GM12878 (cell line): Measurements from ENCODE around the gene DNAJC11. TPM values are rescaled to one million over a fixed set of nuclear protein-coding genes. Genes with fewer than 3 reads are reported as not detected.

Experiments
- ATAC-seq: fragments of 200-7000 bp; cut with Tn5 transposase; 3 replicates; pipeline ENCODE4 v1.9.1; 2020; ENCODE audit warnings: mild to moderate bottlenecking, moderate library complexity
- BruUV-seq: library from RNA; stranded (reverse); fragments of 400-500 nt; replicated peaks from 2 replicates; lab custom pipeline; 2021; lab: Mats Ljungman, UMichigan
- CTCF ChIA-PET: fragments of 300-600 bp; sonication (Branson Sonifier 250); formaldehyde crosslinking; extraction: SDS; loops from one replicate; lab custom pipeline; 2021; ENCODE audit warnings: inconsistent platforms; lab: Yijun Ruan, JAX
- POLR2A ChIA-PET: fragments of 350-600 bp; formaldehyde crosslinking; extraction: SDS; loops from one replicate; lab custom pipeline; 2021; ENCODE audit warnings: inconsistent platforms; lab: Charles Lee
- RAD21 ChIA-PET: fragments of 300-600 bp; sonication (Branson Sonifier 250); formaldehyde crosslinking; loops from one replicate; lab custom pipeline; 2023; ENCODE audit warnings: antibody characterized with exemption; ENCODE audit not compliant: unreplicated experiment; lab: Charles Lee
- SMC1A ChIA-PET: fragments of 300-600 bp; sonication (Branson Sonifier 250); formaldehyde crosslinking; loops from one replicate; lab custom pipeline; 2023; ENCODE audit not compliant: unreplicated experiment, uncharacterized antibody; lab: Charles Lee
- DNase-seq: peaks from one replicate; pipeline ENCODE4 v3.0.0-alpha.2; 2011; ENCODE audit warnings: low read depth, low spot score
- FAIRE-seq: peaks from 3 replicates; lab custom pipeline; 2011; peaks lifted over from hg19 to GRCh38; lab: Jason Lieb, UNC
- H2AFZ ChIP-seq: 2 replicates; pipeline ENCODE4 v1.6.0; 2011; ENCODE audit warnings: low read depth, low read length, control low read depth; ENCODE audit not compliant: control insufficient read depth
- H3K27ac ChIP-seq: 2 replicates; pipeline ENCODE4 v1.5.1; 2011; ENCODE audit warnings: control low read depth; ENCODE audit not compliant: control insufficient read depth, insufficient read depth
- H3K27me3 ChIP-seq, 2 experiments: replicated peaks in 1 of 2; 2 replicates each; pipeline versions ENCODE4 v1.6.0 to v1.6.1; 2011; ENCODE audit warnings: low read length in 1 of 2; ENCODE audit not compliant: control insufficient read depth in 2 of 2, insufficient read depth in 2 of 2
- H3K36me3 ChIP-seq, 2 experiments: 2 replicates each; pipeline ENCODE4 v1.5.1; 2011; ENCODE audit warnings: low read length in 1 of 2; ENCODE audit not compliant: control insufficient read depth in 2 of 2, insufficient read depth in 2 of 2
- H3K4me1 ChIP-seq: 2 replicates; pipeline ENCODE4 v1.6.1; 2011; ENCODE audit warnings: mild to moderate bottlenecking, low read length, moderate library complexity, mixed read lengths; ENCODE audit not compliant: control insufficient read depth, insufficient read depth
- H3K4me2 ChIP-seq: 2 replicates; pipeline ENCODE4 v1.6.0; 2011; ENCODE audit warnings: control low read depth; ENCODE audit not compliant: control insufficient read depth, insufficient read depth
- H3K4me3 ChIP-seq: fragments of 200-600 bp; sonication (generic); 2 replicates; pipeline ENCODE4 v1.5.1; 2016
- H3K79me2 ChIP-seq: 2 replicates; pipeline ENCODE4 v1.6.0; 2011; ENCODE audit warnings: low read length; ENCODE audit not compliant: control insufficient read depth, insufficient read depth
- H3K9ac ChIP-seq: 2 replicates; pipeline ENCODE4 v1.8.0; 2011; ENCODE audit warnings: low read length, control low read depth, mixed read lengths; ENCODE audit not compliant: control insufficient read depth, insufficient read depth
- H3K9me3 ChIP-seq: replicated peaks from 3 replicates; pipeline ENCODE4 v1.5.1; 2011; ENCODE audit warnings: mild to moderate bottlenecking, low read length; ENCODE audit not compliant: control insufficient read depth, insufficient read depth
- H4K20me1 ChIP-seq: 2 replicates; pipeline ENCODE4 v1.6.0; 2011; ENCODE audit not compliant: control insufficient read depth, insufficient read depth
- BCL3 ChIP-seq: IDR thresholded peaks from 2 replicates; pipeline ENCODE4 v1.6.1; 2011; ENCODE audit warnings: borderline replicate concordance, low read depth, mild to moderate bottlenecking, moderate library complexity, low read length; ENCODE audit not compliant: insufficient read depth, poor library complexity, severe bottlenecking
- BCLAF1 ChIP-seq: fragments of 450-650 bp; IDR thresholded peaks from 2 replicates; pipeline ENCODE4 v1.6.1; 2017; ENCODE audit warnings: antibody characterized with exemption, mild to moderate bottlenecking, moderate library complexity
- CHD1 ChIP-seq: IDR thresholded peaks from 2 replicates; pipeline ENCODE4 v1.6.1; 2012; ENCODE audit warnings: low read depth, low read length, improper control_type of control experiment
- CUX1 ChIP-seq: IDR thresholded peaks from 2 replicates; pipeline ENCODE4 v1.6.1; 2012; ENCODE audit warnings: improper control_type of control experiment, low read depth, low read length; ENCODE audit not compliant: insufficient replicate concordance
- JUNB ChIP-seq: IDR thresholded peaks from 2 replicates; pipeline ENCODE4 v1.6.1; 2016; ENCODE audit warnings: antibody characterized with exemption, mild to moderate bottlenecking
- MYC ChIP-seq: IDR thresholded peaks from 2 replicates; pipeline ENCODE4 v1.6.1; 2011; ENCODE audit warnings: mild to moderate bottlenecking, low read length, moderate library complexity, inconsistent platforms; ENCODE audit not compliant: insufficient read depth, insufficient replicate concordance, insufficient read length, severe bottlenecking
- NR2F1 ChIP-seq: fragments of 450-650 bp; conservative IDR thresholded peaks from 2 replicates; pipeline ENCODE4 v1.6.1; 2017; ENCODE audit warnings: mild to moderate bottlenecking
- RELA ChIP-seq: fragments of 450-650 bp; IDR thresholded peaks from 2 replicates; pipeline ENCODE4 v1.8.0; 2014; ENCODE audit warnings: borderline replicate concordance; ENCODE audit not compliant: partially characterized antibody
- ZBTB40 ChIP-seq: fragments of 450-650 bp; IDR thresholded peaks from 2 replicates; pipeline ENCODE4 v1.6.1; 2016; ENCODE audit warnings: mild to moderate bottlenecking, moderate library complexity, borderline replicate concordance
- WGBS: methylation state at CpG from one replicate; pipeline ENCODE4 v1.1.6; 2016; ENCODE audit warnings: low lambda C conversion rate; ENCODE audit not compliant: insufficient replicate concordance, insufficient coverage; ENCODE audit errors: missing lambda C conversion rate; 5-methylcytosine and 5-hydroxymethylcytosine counted together
- in situ Hi-C: fragments of 300-500 bp; cut with MboI; formaldehyde crosslinking; loops from 9 replicates; pipeline ENCODE4 v1.14.3; 2018; ENCODE audit warnings: mixed read lengths
- intact Hi-C: fragments of 100-400 bp; cut with micrococcal nuclease; formaldehyde crosslinking; loops from one replicate; pipeline ENCODE4 v1.14.2; 2022; ENCODE audit not compliant: unreplicated experiment
- polyA plus RNA-seq, 11 experiments: library from polyadenylated mRNA; depleted of rRNA in 4 of 11; unstranded in 6 of 11; stranded (reverse) in 5 of 11; fragments of >200 nt; fragmentation: Nextera tagmentation in 4 of 11; fragmentation: Illumina TruSeq in 1 of 11; extraction: Ambion mirVana in 4 of 11; extraction: Trizol in 1 of 11; gene quantifications; 1 replicate in 1 of 11; 2 replicates in 10 of 11; pipeline versions ENCODE4 v1.2.1 to v1.2.3, GENCODE V29; 2011 to 2016; ENCODE audit warnings: inconsistent platforms in 2 of 11, missing spikeins in 2 of 11, low read depth in 1 of 11
- total RNA-seq, 4 experiments: library from RNA; depleted of rRNA in 3 of 4; stranded (reverse); fragments of >200 nt in 3 of 4; fragmentation: Illumina TruSeq in 1 of 4; extraction: Trizol in 1 of 4; gene quantifications; 2 replicates each; pipeline versions ENCODE4 v1.2.1 to v1.2.3, GENCODE V29; 2013 to 2021

DNAJC11 gene
- total and polyA plus RNA-seq, 10 of the 15 experiments (the other 5 are each of a cell fraction or from before 2014, with no cell fraction given), result 5.0 to 58.8 (median 39.5) TPM

GRCh38 chr1:6703016-6703415 is 1.4 kb upstream of the DNAJC11 start:
- Histone ChIP-seq H3K79me2 (peaks cover 34% of the 10 kb centered on the region), H2AFZ (no peak overlapping the region), H3K9ac (no peak overlapping the region), H3K36me3 (no peaks in the 10 kb centered on the region), H3K4me2 (no peak overlapping the region), H3K4me3 (no peak overlapping the region), H3K27ac (no peak overlapping the region), H3K27me3 (no peaks in the 10 kb centered on the region), H3K9me3 (no peaks in the 10 kb centered on the region), H3K4me1 (peaks cover 7% of the 10 kb centered on the region), H4K20me1 (no peaks in the 10 kb centered on the region)
- WGBS, result 60% methylated on average over 4 of the region's 4 CpGs
- intact Hi-C loops (no loop called here), in situ Hi-C loops (no loop called here)
- FAIRE-seq (no peak), DNase-seq (no peak), ATAC-seq (no peak)
- RAD21 ChIA-PET, result no interaction called here
- POLR2A ChIA-PET, result interaction anchor here (0.5 kb wide), 1 partner anchor 17 kb away, joined by 3 read pairs; no protein-coding TSS in a partner anchor
- BruUV-seq, result no TSS peak
- SMC1A ChIA-PET, result no interaction called here
- CTCF ChIA-PET, result interaction anchor here (0.6 kb wide), 1 partner anchor 199 kb away, joined by 3 read pairs; no protein-coding TSS in a partner anchor
- TF ChIP-seq CHD1 (no peak), MYC (no peak), BCL3 (no peak), CUX1 (no peak), NR2F1 (no peak), RELA (no peak), JUNB (no peak), ZBTB40 (no peak), BCLAF1 (no peak)
